ENCODE results near the gene LOXHD1. TPM values are rescaled to one million over a fixed set of nuclear protein-coding genes. Genes with fewer than 3 reads are reported as not detected.

The LOXHD1 gene
- total and polyA plus RNA-seq, 10 of the 15 experiments (the other 5 are each of a cell fraction or from before 2014, with no cell fraction given), result not detected

DNA sequence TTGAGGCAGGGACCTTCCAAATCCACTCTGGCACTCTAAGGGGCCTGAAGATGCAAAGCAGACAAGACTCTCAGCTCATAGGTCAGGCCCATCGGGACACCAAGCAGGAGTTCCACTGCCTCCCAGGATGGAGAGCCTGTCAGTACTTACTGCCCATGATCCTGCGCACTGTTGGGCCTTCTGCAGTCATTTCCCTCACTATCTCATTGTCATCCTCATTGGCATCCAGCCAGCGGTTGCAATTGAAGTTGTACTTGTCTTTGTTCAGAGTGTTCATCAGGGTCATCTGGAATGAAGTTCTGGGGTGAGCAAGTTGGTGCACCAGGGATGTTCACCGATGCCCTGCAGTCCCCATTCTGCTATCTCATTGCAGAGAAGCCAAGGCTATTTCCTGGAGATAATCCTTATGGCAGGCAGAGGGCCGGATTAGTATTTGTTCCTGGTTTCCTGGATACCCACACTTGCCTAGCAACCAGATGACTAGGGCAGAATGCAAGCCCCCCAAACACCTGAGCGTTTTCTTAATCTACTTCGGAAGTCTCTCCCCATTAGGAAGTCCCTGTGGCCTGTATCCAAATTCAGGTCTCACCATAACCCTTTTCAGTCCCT, 65.1 kb downstream of the LOXHD1 start:
- CTCF ChIA-PET, result interaction anchor here (1.1 kb wide), 1 partner anchor 199 kb away, joined by 3 read pairs; no protein-coding TSS in a partner anchor
- no peak for ATAC-seq
- RAD21 ChIA-PET (ENCODE audit: unreplicated experiment), result no interaction called here
- SMC1A ChIA-PET (ENCODE audit: uncharacterized antibody, unreplicated experiment), result no interaction called here
- Histone ChIP-seq H2AFZ (ENCODE audit: control insufficient read depth, low read depth, low read length) (no peak overlapping the region), H3K79me2 (ENCODE audit: control insufficient read depth, insufficient read depth, low read length) (no peaks in the 10 kb centered on the region), H3K4me3 (no peak overlapping the region), H3K27ac (ENCODE audit: control insufficient read depth, insufficient read depth) (no peak overlapping the region), H3K36me3 (ENCODE audit: control insufficient read depth in 2 of 2, insufficient read depth in 2 of 2, low read length in 1 of 2) (no peaks in the 10 kb centered on the region), H3K4me1 (ENCODE audit: control insufficient read depth, insufficient read depth, low read length) (no peaks in the 10 kb centered on the region), H4K20me1 (ENCODE audit: control insufficient read depth, insufficient read depth) (no peaks in the 10 kb centered on the region), H3K9ac (ENCODE audit: control insufficient read depth, insufficient read depth, low read length) (no peak overlapping the region), H3K27me3 (replicated peaks in 1 of 2; ENCODE audit: control insufficient read depth in 2 of 2, insufficient read depth in 2 of 2, low read length in 1 of 2) (peaks cover 0 to 8% of the 10 kb centered on the region in 2 experiments; a peak in 1 of 4 replicates), H3K4me2 (ENCODE audit: control insufficient read depth, insufficient read depth) (no peak overlapping the region), H3K9me3 (replicated peaks; ENCODE audit: control insufficient read depth, insufficient read depth, low read length) (no peaks in the 10 kb centered on the region)
- BruUV-seq (replicated peaks), result no TSS peak
- 8% methylated on average over 7 of the region's 7 CpGs for WGBS (ENCODE audit: insufficient coverage, insufficient replicate concordance, low lambda C conversion rate, missing lambda C conversion rate)
- intact Hi-C loops (cut with micrococcal nuclease; ENCODE audit: unreplicated experiment), result no loop called here
- no peak for TF ChIP-seq EED (IDR thresholded peaks at IDR 0.05; ENCODE audit: low read depth)
- TF ChIP-seq, protein P1, sequence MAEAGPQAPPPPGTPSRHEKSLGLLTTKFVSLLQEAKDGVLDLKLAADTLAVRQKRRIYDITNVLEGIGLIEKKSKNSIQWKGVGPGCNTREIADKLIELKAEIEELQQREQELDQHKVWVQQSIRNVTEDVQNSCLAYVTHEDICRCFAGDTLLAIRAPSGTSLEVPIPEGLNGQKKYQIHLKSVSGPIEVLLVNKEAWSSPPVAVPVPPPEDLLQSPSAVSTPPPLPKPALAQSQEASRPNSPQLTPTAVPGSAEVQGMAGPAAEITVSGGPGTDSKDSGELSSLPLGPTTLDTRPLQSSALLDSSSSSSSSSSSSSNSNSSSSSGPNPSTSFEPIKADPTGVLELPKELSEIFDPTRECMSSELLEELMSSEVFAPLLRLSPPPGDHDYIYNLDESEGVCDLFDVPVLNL (IDR thresholded peaks at IDR 0.05; ENCODE audit: low read depth, low read length), result no peak
- TF ChIP-seq SREBF1 (IDR thresholded peaks at IDR 0.05; ENCODE audit: low read length), result no peak
- no peak for TF ChIP-seq MEF2B (IDR thresholded peaks at IDR 0.05; ENCODE audit: partially characterized antibody, poor library complexity, severe bottlenecking)
- no peak for TF ChIP-seq SPI1 (IDR thresholded peaks at IDR 0.05; ENCODE audit: borderline replicate concordance, insufficient read depth, low read depth, low read length)
- no peak for TF ChIP-seq RB1 (IDR thresholded peaks at IDR 0.05; ENCODE audit: borderline replicate concordance)
- no peak for TF ChIP-seq MYC (IDR thresholded peaks at IDR 0.05; ENCODE audit: insufficient read depth, insufficient read length, insufficient replicate concordance, low read length, severe bottlenecking)
- no peak for TF ChIP-seq ZSCAN29 (IDR thresholded peaks at IDR 0.05)
- no peak for TF ChIP-seq MTA2 (IDR thresholded peaks at IDR 0.05; ENCODE audit: low read depth)
- TF ChIP-seq NR2C2 (IDR thresholded peaks at IDR 0.05; ENCODE audit: borderline replicate concordance, control insufficient read depth, insufficient read length, low read depth), result no peak
- no peak for TF ChIP-seq CREB1 (IDR thresholded peaks at IDR 0.05; ENCODE audit: low read depth)
- no peak for TF ChIP-seq NFIC (IDR thresholded peaks at IDR 0.05; ENCODE audit: low read depth, low read length)
- TF ChIP-seq ZZZ3 (IDR thresholded peaks at IDR 0.05; ENCODE audit: control insufficient read depth, insufficient read length, low read depth), result no peak
- TF ChIP-seq ZNF207 (IDR thresholded peaks at IDR 0.05; ENCODE audit: borderline replicate concordance), result no peak
- TF ChIP-seq TCF12 (IDR thresholded peaks at IDR 0.05; ENCODE audit: low read depth, low read length), result no peak
- no peak for FAIRE-seq
- no peak for DNase-seq (ENCODE audit: low read depth, low spot score)
- POLR2A ChIA-PET, result no interaction called here
- in situ Hi-C loops (cut with MboI), result no loop called here

All from GM12878 (cell line).